Tongue (tissue), 2 donors: ENCODE measurements around the gene HTT. TPM values are rescaled to one million over a fixed set of nuclear protein-coding genes. Genes with fewer than 3 reads are reported as not detected.

Experiments used
- DNase-seq: peaks from one replicate; pipeline ENCODE4 v3.0.0-alpha.2; 2015
- total RNA-seq: library from RNA; depleted of rRNA; stranded (reverse); fragments of >200 nt; gene quantifications from one replicate; pipeline ENCODE4 v1.2.3, GENCODE V29; 2014

HTT gene
- total RNA-seq, 1 donor from 2014 or later: 69.3 TPM

DNA sequence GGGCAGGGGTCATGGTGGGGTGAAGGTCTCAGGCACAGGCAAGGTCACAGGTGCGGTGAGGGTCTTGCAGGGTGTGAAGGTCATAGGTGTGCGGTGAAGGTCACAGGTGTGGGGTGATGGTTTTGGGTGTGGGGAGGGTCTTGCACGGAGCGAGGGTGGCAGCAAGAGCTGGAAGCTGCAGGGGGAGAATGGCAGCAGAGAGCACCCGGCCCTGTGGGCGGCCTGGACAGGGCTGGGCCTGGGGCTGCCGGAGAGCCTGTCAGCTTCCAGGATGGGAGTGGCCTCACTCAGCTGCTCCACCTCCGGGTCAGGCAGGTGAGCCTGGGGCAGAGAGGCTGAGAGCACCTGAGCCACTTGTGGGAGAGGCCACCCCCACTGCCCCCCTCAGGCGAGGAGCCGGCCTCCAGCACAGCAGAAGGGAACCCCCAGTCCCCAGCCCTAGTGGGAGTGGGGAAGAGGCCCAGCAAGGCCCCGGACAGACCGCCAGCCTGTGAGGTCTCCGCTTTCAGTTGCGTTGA, 176.0 kb downstream of the HTT start:
- DNase-seq: no peak

DNA sequence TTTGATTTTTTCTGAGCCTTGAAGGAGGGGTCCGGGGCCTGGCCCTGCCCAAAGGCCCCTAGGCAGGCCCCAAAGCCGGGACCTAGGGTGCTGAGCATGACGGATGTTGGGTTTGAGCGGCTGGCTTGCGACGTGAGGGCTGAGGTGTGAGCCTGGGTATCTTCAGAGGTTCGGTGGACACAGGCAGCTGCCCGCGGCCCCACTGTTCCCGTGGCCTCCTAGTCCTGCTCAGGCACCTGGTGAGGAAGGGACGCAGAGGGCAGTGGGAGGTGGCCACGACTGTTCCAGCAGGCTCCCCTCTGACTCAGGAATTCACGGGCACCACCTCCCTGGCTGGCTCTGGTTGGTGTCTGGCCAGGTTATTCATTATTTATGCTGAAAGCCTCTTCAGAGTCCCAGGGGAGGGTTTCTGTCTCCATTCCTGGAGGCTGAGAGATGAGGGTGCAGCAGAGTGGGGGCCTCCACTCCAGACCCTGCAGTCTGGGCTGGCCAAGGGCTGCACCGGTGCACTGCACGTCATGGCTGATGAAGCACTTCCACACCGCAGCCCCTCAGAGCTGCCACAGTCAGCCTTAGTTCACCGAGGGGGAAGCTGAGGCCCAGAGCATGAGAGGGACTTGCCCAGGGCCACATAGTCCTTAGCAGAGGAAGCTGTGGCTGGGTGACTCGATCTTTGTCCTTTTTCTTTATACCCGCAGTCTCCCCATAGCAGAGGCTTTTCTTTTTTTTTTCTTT, 176.6 kb downstream of the HTT start:
- DNase-seq: no peak

GRCh38 chr4:3251691-3252479, 177.4 kb downstream of the HTT start:
- DNase-seq: no peak

GRCh38 chr4:3252480-3252828, 178.0 kb downstream of the HTT start:
- DNase-seq: no peak

GRCh38 chr4:3252831-3253641, 178.6 kb downstream of the HTT start:
- DNase-seq: no peak

DNA sequence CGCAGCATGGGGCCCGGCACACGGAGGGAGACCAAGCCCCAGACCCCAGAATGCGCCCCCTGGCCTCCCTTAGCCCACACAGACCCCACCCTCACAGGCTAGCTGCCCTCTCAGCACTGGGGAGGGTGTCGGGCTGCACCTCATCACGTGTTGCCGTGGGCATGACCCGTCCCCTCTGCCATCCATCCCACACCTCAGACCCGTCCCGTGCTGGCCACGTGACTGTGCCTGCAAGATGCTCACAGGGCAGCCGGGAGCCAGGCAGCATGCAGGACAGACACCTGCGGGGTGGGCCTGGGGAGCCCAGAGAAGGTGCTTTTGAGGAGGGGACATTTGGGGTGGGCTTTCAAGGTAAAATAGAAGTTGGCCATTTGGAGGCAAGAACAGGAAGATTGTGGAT, 179.3 kb downstream of the HTT start:
- DNase-seq: no peak

GRCh38 chr4:3254302-3255131, 180.0 kb downstream of the HTT start:
- no peak for DNase-seq

- DNase-seq: no peak
Measured at GRCh38 chr4:3255611-3256186, 181.2 kb downstream of the HTT start.

DNA sequence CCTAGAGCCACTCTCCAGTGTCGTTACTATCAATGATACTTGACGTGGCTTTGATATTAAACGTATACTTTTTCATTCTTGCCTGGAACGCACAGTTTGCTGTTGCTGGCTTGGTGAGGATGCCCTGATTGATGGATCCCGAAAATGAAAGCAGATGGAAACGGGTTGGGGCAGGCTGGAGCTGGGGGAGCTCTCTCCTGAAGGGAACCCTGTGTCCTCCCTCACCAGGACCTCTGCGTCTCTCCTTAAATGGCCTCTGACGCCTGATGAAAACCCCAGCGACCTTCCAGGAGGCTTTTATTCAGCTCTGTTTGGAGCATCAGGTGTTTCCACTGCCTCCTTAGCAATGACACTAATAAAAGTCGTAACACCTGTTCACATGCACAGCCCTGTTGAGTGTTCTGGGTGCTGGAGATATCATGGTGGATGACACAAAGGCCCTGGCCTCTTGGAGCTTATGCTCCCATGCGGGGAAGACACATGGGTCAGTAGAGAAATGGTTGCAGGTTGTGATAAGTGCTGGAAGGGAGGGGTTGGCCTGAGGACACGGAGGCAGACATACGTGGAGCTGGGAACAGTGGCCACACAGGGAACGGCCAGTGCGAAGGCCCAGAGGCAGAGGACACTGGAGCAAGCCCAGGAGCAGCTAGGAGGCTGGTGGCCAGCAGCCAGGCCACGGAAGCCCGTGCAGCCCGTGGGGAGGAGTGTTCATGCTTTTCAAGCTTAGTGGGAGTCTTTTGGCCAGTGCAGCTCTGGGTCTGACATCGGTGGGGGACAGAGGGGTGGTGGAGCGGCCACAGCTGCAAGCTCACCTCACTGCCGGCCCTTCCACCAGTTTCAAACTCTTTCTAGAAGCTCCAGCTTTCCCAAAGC, 182.0 kb downstream of the HTT start:
- no peak for DNase-seq

DNA sequence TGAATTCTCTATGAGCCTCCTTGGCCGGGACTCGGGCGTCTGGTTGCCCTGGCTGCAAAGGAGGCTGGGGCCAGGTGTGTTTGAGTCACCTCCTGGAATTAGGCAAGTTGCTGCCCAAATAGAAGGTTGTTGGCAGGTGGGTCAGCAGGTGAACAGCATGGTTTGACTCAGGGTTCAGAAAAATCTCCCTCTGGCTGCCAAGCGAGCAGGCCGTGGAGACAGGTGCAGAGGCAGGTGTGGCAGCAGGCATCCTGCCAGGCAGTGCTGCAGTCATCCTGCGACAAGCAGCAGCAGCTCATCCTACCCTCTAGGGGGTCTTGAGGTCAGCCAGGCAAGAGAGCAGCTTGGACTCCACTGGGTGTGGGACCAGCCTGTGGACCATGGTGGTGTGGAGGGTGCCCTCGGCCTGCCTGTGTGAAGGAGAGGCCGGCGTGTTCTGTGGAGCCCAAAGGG, 182.6 kb downstream of the HTT start:
- peak; percentile 44 for DNase-seq

- DNase-seq: no peak
Measured at GRCh38 chr4:3257556-3258482, 183.3 kb downstream of the HTT start.

GRCh38 chr4:3261411-3262207, 187.1 kb downstream of the HTT start:
- no peak for DNase-seq

GRCh38 chr4:3262208-3263052, 187.9 kb downstream of the HTT start:
- DNase-seq: no peak

DNA sequence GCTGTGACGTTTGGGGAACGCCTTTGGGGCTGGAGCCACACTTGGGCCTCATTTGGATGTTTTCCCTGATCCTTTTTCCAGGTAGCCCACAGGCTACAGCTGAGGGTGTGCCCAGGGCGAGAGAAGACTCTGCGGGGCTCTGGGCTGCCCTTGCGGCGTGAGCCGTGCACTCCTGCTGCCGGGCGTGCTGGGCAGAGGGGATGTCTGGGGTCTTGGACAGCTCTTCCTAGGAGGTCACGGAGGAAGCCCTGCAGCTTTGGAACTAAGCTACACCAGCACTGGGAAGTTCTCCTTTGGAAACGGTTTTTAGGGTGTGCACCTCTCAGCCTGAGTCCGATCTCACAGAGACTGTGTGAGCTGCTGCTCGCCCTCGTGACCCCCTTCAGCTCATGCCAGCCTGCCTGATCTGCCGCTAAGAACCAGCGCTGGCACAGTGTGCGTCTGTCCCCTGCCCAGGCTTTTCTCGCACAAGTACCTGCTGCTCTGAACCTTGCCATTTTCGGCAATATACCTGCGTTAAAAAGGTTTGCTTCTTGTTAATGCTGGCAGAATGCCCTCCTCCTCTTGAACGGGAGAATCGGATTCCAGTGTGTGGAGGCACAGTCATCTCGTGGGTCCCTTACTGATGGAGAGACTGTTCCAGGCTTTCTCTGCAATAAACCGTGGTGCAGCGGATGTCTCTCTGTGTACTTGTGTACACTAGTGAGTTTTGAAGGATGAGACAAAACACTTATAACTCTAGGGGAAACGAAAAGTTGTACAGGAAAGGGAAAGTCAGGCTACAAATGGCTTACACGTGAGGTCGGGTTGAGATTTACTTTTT, 188.8 kb downstream of the HTT start:
- DNase-seq: no peak

DNA sequence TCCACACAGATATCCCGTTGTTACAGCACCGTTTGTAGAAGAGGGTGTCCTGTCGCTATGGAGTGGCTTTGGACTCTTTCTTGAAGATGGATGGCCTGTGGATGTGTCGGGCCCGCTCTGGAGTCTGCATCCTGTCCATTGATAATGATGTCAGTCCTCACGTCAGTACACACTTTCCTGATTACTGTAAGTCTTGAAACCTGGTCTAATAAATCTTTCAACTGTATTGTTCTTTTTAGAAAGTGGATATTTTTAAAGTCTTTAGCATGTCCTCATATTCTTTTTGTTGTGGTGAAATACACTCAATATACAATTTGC, 189.4 kb downstream of the HTT start:
- DNase-seq: no peak

DNA sequence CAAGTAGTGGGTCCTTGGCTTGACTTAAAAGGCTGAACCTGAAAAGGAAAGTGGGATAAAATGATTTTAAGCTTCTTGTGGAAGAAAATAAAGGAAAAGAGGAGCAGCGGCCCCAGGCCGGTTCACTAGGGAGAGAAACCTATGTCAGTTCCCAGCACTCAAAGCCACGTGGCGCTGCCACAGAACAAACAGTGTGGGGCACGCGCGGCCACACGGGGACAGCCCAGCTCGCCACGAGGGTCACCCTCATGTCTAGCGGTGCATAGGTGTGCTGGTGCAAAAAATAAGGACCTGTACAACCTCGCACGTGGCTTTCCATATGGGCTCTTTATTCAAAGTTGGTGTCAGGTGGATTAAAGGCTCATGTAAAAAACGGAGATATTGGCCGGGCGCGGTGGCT, 191.6 kb downstream of the HTT start:
- no peak for DNase-seq
